Naive thymus-derived CD4-positive, alpha-beta T cell (primary cell): ENCODE results near the gene NEDD4L. TPM values are rescaled to one million over a fixed set of nuclear protein-coding genes. Genes with fewer than 3 reads are reported as not detected.

ENCODE experiments used
- ATAC-seq: fragments of 150-1000 bp; cut with Tn5 transposase; 2 replicates; pipeline ENCODE4 v1.10.0; 2021; ENCODE audit warnings: mild to moderate bottlenecking, moderate library complexity
- CTCF ChIA-PET: fragments of 350-600 bp; sonication (Branson Sonifier 250); formaldehyde crosslinking; loops from one replicate; lab custom pipeline; 2021; ENCODE audit warnings: antibody characterized with exemption; lab: Charles Lee
- POLR2A ChIA-PET: fragments of 350-600 bp; sonication (Branson Sonifier 250); formaldehyde crosslinking; loops from one replicate; lab custom pipeline; 2021; ENCODE audit warnings: antibody characterized with exemption, inconsistent platforms; lab: Charles Lee
- DNase-seq, 9 donors: peaks; one replicate each; pipeline versions ENCODE4 v3.0.0 to v3.0.0-alpha.2; 2020 to 2022; ENCODE audit warnings: mixed read lengths in 1 of 9
- H3K27ac ChIP-seq: one replicate; pipeline ENCODE4 v1.7.0; 2013; ENCODE audit warnings: mild to moderate bottlenecking, low read depth, low read length, moderate library complexity
- H3K27me3 ChIP-seq, 2 donors: one replicate each; pipeline ENCODE4 v1.7.0; 2013; ENCODE audit warnings: low read length in 2 of 2, mild to moderate bottlenecking in 2 of 2, moderate library complexity in 2 of 2; ENCODE audit not compliant: control insufficient read depth in 2 of 2, insufficient read depth in 2 of 2
- H3K36me3 ChIP-seq, 3 experiments: 1 replicate in 2 of 3; 2 replicates in 1 of 3; pipeline ENCODE4 v1.7.0; 2013; ENCODE audit warnings: low read length in 3 of 3, mild to moderate bottlenecking in 3 of 3, moderate library complexity in 1 of 3; ENCODE audit not compliant: insufficient read depth in 3 of 3, control insufficient read depth in 2 of 3
- H3K4me1 ChIP-seq, 2 donors: one replicate each; pipeline ENCODE4 v1.7.0; 2013; ENCODE audit warnings: low read length in 2 of 2, mild to moderate bottlenecking in 2 of 2, moderate library complexity in 1 of 2; ENCODE audit not compliant: control insufficient read depth in 2 of 2, insufficient read depth in 2 of 2
- H3K4me3 ChIP-seq: 2 replicates; pipeline ENCODE4 v1.7.0; 2013; ENCODE audit warnings: mild to moderate bottlenecking, low read length
- H3K9me3 ChIP-seq, 3 experiments: 1 replicate in 2 of 3; 2 replicates in 1 of 3; pipeline ENCODE4 v1.7.0; 2013; ENCODE audit warnings: low read length in 3 of 3; ENCODE audit not compliant: control insufficient read depth in 2 of 3
- H3K27ac Mint-ChIP-seq, 9 donors: one replicate each; pipeline ENCODE4 v1.8.0; 2020 to 2022; ENCODE audit warnings: mixed read lengths in 9 of 9, mild to moderate bottlenecking in 8 of 9, moderate library complexity in 5 of 9, inconsistent platforms in 2 of 9
- H3K27me3 Mint-ChIP-seq, 5 donors: one replicate each; pipeline ENCODE4 v1.8.0; 2021 to 2022; ENCODE audit warnings: mixed read lengths in 5 of 5, mild to moderate bottlenecking in 1 of 5
- H3K36me3 Mint-ChIP-seq, 5 donors: one replicate each; pipeline ENCODE4 v1.8.0; 2020 to 2022; ENCODE audit warnings: mixed read lengths in 5 of 5, mild to moderate bottlenecking in 3 of 5, inconsistent platforms in 1 of 5
- H3K4me1 Mint-ChIP-seq, 7 donors: one replicate each; pipeline ENCODE4 v1.8.0; 2020 to 2022; ENCODE audit warnings: mixed read lengths in 7 of 7, mild to moderate bottlenecking in 3 of 7, inconsistent platforms in 1 of 7
- H3K4me3 Mint-ChIP-seq, 10 donors: one replicate each; pipeline ENCODE4 v1.8.0; 2020 to 2022; ENCODE audit warnings: mild to moderate bottlenecking in 10 of 10, mixed read lengths in 10 of 10, moderate library complexity in 6 of 10, inconsistent platforms in 2 of 10
- H3K9me3 Mint-ChIP-seq, 11 donors: one replicate each; pipeline ENCODE4 v1.8.0; 2020 to 2022; ENCODE audit warnings: mixed read lengths in 11 of 11, mild to moderate bottlenecking in 4 of 11, inconsistent platforms in 1 of 11, moderate library complexity in 1 of 11
- intact Hi-C, 2 donors: fragments of 100-400 bp; cut with micrococcal nuclease; formaldehyde crosslinking; loops; one replicate each; pipeline ENCODE4 v1.15.1; 2023
- polyA plus RNA-seq, 2 donors: library from polyadenylated mRNA; unstranded; fragments of 300-500 nt; fragmentation: Illumina TruSeq; gene quantifications; one replicate each; pipeline ENCODE4 v1.2.3, GENCODE V29; 2021
- total RNA-seq, 6 experiments: library from RNA in 5 of 6; stranded (reverse) in 5 of 6; gene quantifications; 1 replicate in 5 of 6; 2 replicates in 1 of 6; pipeline ENCODE4 v1.2.3 and lab custom pipeline; 2021 to 2026

Gene NEDD4L
- total and polyA plus RNA-seq, 7 experiments from 2014 or later: 1.1 to 10.3 (median 4.2) TPM

DNA sequence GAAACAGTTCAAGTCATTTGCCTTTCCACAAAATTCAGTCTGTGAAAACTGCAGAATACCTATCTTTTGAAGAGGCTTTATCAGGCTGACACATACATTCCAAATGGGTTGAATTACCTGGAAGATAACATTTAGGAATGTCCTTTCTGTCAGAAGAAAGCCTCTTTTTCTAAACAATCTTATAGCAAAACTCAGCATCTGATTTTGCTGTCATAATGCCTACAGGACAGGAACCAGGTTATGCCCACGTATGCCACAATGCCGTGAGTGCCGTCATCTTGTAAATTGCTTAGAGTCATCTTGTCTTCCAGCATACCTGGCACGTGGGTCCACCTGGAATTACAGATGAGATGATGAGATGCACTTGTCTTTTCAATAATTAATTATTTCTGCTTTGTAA lies 309.6 kb downstream of the NEDD4L start:
- Mint-ChIP-seq H3K27me3 (peaks cover 0 to 7% (median 0%) of the 10 kb centered on the region in 5 donors), H3K4me1 (no peaks in the 10 kb centered on the region), H3K27ac (no peak overlapping the region), H3K36me3 (peaks cover 0 to 9% (median 0%) of the 10 kb centered on the region in 5 donors), H3K9me3 (no peaks in the 10 kb centered on the region), H3K4me3 (no peak overlapping the region)
- H3K27ac ChIP-seq: no peak overlapping the region
- H3K4me1 ChIP-seq: no peaks in the 10 kb centered on the region
- no peaks in the 10 kb centered on the region for H3K9me3 ChIP-seq
- no peaks in the 10 kb centered on the region for H3K36me3 ChIP-seq
- ATAC-seq: no peak
- intact Hi-C loops: no loop called here
- CTCF ChIA-PET: no interaction called here
- POLR2A ChIA-PET: no interaction called here
- H3K4me3 ChIP-seq: no peak overlapping the region
- H3K27me3 ChIP-seq: no peaks in the 10 kb centered on the region
- no peak for DNase-seq

DNA sequence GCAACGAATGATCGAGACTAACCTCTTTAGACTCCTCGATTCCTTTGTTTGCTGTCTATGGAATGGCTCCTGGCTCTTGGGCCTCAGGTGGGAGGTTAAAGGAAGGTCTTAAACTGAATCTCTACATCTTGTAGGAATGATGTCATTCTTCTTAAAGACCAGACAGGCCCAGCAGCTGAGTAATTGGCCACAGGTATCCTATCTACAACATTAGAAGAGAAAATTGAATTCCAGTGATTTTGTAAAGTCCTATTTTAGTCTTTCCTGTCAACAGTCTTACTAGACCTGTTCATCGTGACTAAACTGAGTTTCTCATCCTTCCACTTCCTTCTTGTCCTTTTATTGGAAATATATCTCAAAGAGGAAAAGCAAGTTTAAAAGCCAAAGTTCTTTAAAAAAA lies 310.0 kb downstream of the NEDD4L start:
- ChIA-PET CTCF (no interaction called here), POLR2A (no interaction called here)
- Histone ChIP-seq H3K9me3 (no peaks in the 10 kb centered on the region), H3K4me3 (no peak overlapping the region), H3K4me1 (no peaks in the 10 kb centered on the region), H3K27me3 (no peaks in the 10 kb centered on the region), H3K36me3 (no peaks in the 10 kb centered on the region), H3K27ac (no peak overlapping the region)
- DNase-seq (no peak), ATAC-seq (no peak)
- peaks cover 0 to 9% (median 0%) of the 10 kb centered on the region in 5 donors for H3K36me3 Mint-ChIP-seq
- no peak overlapping the region for H3K4me3 Mint-ChIP-seq
- no peaks in the 10 kb centered on the region for H3K9me3 Mint-ChIP-seq
- H3K4me1 Mint-ChIP-seq: no peaks in the 10 kb centered on the region
- intact Hi-C loops: no loop called here
- H3K27me3 Mint-ChIP-seq: peaks cover 0 to 7% (median 0%) of the 10 kb centered on the region in 5 donors
- H3K27ac Mint-ChIP-seq: no peak overlapping the region

GRCh38 chr18:58354791-58355190 lies 310.8 kb downstream of the NEDD4L start:
- Mint-ChIP-seq H3K4me1 (no peaks in the 10 kb centered on the region), H3K27me3 (peaks cover 0 to 7% (median 0%) of the 10 kb centered on the region in 5 donors), H3K36me3 (peaks cover 0 to 9% (median 0%) of the 10 kb centered on the region in 5 donors), H3K4me3 (no peak overlapping the region), H3K27ac (peak overlapping the region in 1 of 9 donors; percentile 51), H3K9me3 (no peaks in the 10 kb centered on the region)
- Histone ChIP-seq H3K9me3 (no peaks in the 10 kb centered on the region), H3K36me3 (no peaks in the 10 kb centered on the region), H3K27me3 (no peaks in the 10 kb centered on the region), H3K4me1 (no peaks in the 10 kb centered on the region), H3K4me3 (no peak overlapping the region), H3K27ac (no peak overlapping the region)
- DNase-seq (no peak), ATAC-seq (no peak)
- CTCF ChIA-PET: no interaction called here
- POLR2A ChIA-PET: no interaction called here
- intact Hi-C loops: no loop called here

- intact Hi-C loops: no loop called here
- Mint-ChIP-seq H3K27ac (no peak overlapping the region), H3K4me1 (no peaks in the 10 kb centered on the region), H3K4me3 (no peak overlapping the region), H3K36me3 (peaks cover 0 to 9% (median 0%) of the 10 kb centered on the region in 5 donors), H3K9me3 (no peaks in the 10 kb centered on the region), H3K27me3 (peaks cover 0 to 10% (median 0%) of the 10 kb centered on the region in 5 donors)
- H3K4me1 ChIP-seq: no peaks in the 10 kb centered on the region
- H3K9me3 ChIP-seq: no peaks in the 10 kb centered on the region
- no peaks in the 10 kb centered on the region for H3K36me3 ChIP-seq
- no peak overlapping the region for H3K27ac ChIP-seq
- H3K4me3 ChIP-seq: no peak overlapping the region
- ChIA-PET POLR2A (no interaction called here), CTCF (no interaction called here)
- DNase-seq (no peak), ATAC-seq (no peak)
- no peaks in the 10 kb centered on the region for H3K27me3 ChIP-seq
Observed at GRCh38 chr18:58355243-58355642, 311.2 kb downstream of the NEDD4L start.

GRCh38 chr18:58359218-58359617 lies 315.2 kb downstream of the NEDD4L start:
- Mint-ChIP-seq H3K27ac (no peak overlapping the region), H3K27me3 (peaks cover 0 to 14% (median 0%) of the 10 kb centered on the region in 5 donors), H3K36me3 (peaks cover 0 to 3% (median 0%) of the 10 kb centered on the region in 5 donors), H3K4me3 (no peak overlapping the region), H3K9me3 (no peaks in the 10 kb centered on the region), H3K4me1 (no peaks in the 10 kb centered on the region)
- DNase-seq (no peak), ATAC-seq (no peak)
- Histone ChIP-seq H3K9me3 (no peaks in the 10 kb centered on the region), H3K36me3 (no peaks in the 10 kb centered on the region), H3K4me1 (no peaks in the 10 kb centered on the region), H3K27me3 (no peaks in the 10 kb centered on the region), H3K27ac (no peak overlapping the region), H3K4me3 (no peak overlapping the region)
- CTCF ChIA-PET: interaction anchor here (1.0 kb wide), 1 partner anchor 174 kb away, joined by 3 read pairs; no protein-coding TSS in a partner anchor
- POLR2A ChIA-PET: no interaction called here
- intact Hi-C loops: no loop called here

DNA sequence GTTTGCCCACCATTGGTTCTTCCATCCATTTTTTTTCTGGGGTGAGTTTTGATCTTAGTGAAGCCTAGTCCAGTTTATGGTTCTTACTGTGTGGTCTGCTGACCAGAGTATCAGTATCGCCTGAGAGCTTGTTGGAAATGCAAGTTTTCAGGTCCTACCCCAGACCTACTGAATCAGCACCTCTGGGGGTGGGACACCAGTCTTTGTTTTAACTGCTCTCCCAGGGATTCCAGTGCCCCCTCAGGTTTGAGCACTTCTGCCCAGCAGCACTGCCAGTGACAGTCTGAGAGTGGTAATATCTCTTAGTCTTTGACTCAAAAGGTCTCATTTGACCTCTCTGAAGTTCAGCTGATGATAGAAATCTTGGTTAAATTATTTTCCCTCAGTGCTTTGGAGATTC lies 315.6 kb downstream of the NEDD4L start:
- Mint-ChIP-seq H3K27me3 (peaks cover 0 to 12% (median 0%) of the 10 kb centered on the region in 5 donors), H3K4me3 (no peak overlapping the region), H3K9me3 (no peaks in the 10 kb centered on the region), H3K36me3 (peaks cover 0 to 3% (median 0%) of the 10 kb centered on the region in 5 donors), H3K27ac (no peak overlapping the region), H3K4me1 (no peaks in the 10 kb centered on the region)
- Histone ChIP-seq H3K9me3 (no peaks in the 10 kb centered on the region), H3K4me3 (no peak overlapping the region), H3K36me3 (no peaks in the 10 kb centered on the region), H3K27me3 (no peaks in the 10 kb centered on the region), H3K4me1 (no peaks in the 10 kb centered on the region), H3K27ac (no peak overlapping the region)
- POLR2A ChIA-PET: no interaction called here
- no peak for DNase-seq
- intact Hi-C loops: no loop called here
- no peak for ATAC-seq
- CTCF ChIA-PET: interaction anchor here (1.0 kb wide), 1 partner anchor 174 kb away, joined by 3 read pairs; no protein-coding TSS in a partner anchor

DNA sequence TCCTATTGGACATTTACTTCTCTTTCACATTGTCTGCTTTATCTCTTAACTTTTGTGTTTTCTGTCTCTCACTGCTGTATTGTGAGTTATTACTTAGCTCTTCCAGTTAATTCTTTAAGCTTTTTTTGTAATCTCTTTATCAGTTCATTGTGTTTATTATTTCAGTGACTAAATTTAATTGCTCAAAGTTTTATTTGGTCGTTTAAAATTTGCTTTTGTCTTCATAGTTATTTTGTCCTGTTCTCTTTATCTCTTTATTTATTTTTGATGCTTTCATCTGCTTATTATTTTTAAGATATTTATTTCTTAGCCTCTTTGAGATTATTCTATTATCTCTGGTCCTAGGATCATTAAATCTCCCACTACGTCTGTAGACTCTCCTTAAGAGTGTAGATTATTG lies 316.3 kb downstream of the NEDD4L start:
- Mint-ChIP-seq H3K4me1 (no peaks in the 10 kb centered on the region), H3K27me3 (peaks cover 0 to 9% (median 0%) of the 10 kb centered on the region in 5 donors), H3K4me3 (no peak overlapping the region), H3K27ac (no peak overlapping the region), H3K36me3 (peaks cover 0 to 6% (median 3%) of the 10 kb centered on the region in 5 donors), H3K9me3 (no peaks in the 10 kb centered on the region)
- Histone ChIP-seq H3K9me3 (no peaks in the 10 kb centered on the region), H3K27me3 (no peaks in the 10 kb centered on the region), H3K27ac (no peak overlapping the region), H3K36me3 (no peaks in the 10 kb centered on the region), H3K4me1 (no peaks in the 10 kb centered on the region), H3K4me3 (no peak overlapping the region)
- DNase-seq (no peak), ATAC-seq (no peak)
- ChIA-PET POLR2A (no interaction called here), CTCF (no interaction called here)
- intact Hi-C loops: no loop called here
